CD4-positive, alpha-beta T cell treated with Interleukin-1 beta for 1 hour (primary cell): ENCODE measurements around the gene TMEM40.
"Not testable (repeated sequence)": the region's sequence is repeated elsewhere in the genome, so short reads cannot be mapped to it uniquely, and the experiment has no call there.

Experiments
- DNase-seq, 2 donors: peaks; one replicate each; pipeline ENCODE4 v3.0.0-alpha.2; 2020 to 2022

TMEM40 gene

DNA sequence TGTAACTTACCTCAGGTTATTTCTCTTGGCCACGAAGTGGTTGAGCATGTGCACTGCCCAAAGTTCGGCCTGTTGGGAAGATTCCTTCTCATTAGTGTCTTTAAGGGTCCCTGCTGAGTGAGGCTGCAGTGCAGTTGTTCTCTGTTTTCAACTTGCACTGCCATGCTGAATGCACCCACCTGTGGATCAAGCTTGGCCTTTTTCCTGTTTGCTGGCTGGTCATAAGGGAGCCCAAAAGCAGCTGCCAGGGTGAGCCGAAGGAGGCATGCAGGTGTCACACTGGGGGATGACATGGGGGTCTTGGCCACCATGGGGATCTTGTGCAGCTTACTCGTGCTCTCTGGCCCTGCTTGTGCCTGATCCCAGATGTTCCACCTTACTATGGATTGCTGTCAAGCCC lies 49.0 kb downstream of the TMEM40 start:
- DNase-seq = no peak

DNA sequence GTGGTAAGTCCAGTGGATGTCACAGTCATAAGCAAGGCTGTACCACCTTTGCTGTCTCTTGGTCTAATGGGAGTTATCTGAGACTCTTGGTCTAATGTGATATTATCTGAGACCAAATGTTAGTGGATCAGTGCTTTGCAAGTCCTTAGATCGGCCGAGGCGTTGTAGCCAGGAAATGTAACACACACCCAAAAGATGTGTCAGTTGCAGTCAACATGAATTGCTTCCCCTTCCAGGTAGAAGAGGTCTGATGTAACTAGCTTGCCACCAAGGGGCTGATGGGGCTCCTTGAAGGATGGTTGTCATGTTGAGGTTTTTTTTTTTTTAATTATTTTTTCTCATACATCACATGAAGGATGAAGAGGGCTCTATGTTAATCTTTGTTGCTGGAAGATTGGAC lies 49.7 kb downstream of the TMEM40 start:
- DNase-seq = no peak

DNA sequence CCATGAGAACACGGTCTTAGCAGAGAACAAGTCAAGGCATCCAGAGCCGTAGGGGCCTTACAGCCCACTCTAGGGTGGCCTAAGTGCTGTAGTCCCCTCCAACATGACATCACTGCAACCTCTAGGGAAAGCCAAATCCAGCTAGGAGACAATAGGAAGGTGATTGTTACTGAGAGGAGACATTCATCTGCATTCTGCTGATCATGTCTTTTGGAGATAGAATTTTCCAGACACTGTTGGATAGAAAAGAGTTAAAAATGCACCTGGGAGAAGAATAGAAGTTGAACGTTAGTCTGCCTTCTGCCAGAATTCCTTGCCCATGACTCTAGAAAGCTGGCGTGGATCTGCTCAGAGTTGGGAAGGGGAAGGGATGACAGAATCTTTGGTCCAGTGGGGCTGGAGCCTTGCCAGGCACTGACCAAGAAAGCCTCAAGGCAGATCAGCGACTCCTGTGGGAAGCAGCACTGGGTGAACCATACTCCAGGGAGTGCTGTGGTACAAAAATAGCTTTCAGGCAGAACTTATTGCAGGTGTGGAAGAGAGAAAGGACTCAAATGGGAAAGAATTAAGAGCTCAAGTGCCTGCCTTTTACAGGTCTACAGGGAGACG lies 50.4 kb downstream of the TMEM40 start:
- no peak for DNase-seq

DNA sequence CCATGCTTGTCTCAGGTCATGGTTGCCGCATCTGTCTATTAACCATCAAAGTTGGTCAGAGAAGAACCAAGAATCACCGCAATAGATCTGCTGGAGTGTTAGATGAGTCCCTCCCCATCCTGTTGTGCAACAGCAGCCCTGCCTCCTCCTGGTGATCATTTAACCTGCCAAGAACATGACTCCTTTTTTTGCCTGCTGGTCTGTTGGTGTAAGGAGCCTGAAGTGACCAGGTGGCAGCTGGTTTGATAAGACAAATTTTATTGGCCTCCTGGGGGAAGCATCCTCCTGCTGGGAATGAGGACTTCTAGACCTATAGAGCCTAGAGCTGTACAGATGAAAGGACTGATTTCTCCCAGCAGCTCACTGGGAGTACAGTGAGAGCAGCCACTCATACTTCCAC lies 51.6 kb downstream of the TMEM40 start:
- DNase-seq = no peak

DNA sequence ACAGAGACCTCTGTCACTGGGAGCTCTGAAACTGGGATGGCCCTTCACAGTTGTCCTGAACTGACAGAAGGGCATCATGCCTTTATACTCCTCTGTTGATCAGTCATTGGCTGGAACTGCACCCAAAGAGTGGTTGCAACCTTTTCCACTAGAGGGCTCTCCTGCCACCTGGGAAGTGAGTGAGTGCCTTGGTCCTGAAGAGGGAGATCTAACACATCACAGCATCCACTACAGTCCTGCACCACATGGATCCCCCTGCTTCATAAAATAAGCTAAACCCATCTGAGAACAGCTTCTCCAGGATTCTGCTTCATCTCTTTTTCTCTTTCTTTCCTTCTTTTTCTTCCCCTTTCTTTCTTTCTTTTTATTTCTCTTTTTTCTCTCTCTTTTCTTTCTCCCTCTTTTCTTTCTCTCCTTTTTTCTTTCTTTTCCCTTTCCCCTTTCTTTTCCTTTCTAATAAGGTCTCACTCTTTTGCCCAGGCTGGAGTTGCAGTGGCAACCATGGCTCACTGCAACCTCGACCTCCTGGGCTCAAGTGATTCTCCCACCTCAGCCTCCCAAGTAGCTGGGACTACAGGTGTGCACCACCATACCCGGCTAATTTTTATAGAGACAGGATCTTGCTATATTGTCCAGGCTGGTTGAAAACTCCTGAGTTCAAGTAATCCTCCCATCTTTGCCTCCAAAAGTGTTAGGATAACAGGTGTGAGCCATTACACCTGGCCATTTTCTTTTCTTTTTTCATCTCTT lies 52.4 kb downstream of the TMEM40 start:
- peak; percentile 69 to 71 for DNase-seq

DNA sequence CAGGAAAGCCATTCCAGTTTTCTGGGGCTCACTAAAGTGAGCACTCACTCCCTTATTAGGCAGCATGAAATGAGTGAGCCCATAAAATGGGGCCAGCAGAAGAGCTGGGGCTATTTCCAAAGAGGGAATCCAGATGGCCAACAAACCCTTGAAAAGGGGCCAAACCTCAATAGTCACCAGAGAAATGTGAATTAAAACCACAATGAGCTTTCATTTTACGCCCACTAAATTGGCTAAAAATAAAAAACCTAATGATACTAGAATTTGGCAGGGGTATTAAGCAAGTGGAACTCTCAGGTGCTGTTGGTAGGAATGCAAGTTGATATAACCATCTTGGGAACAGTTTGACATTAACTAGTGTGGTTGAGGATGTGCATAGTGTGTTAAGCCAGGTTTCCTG lies 53.1 kb downstream of the TMEM40 start:
- DNase-seq = no peak

DNA sequence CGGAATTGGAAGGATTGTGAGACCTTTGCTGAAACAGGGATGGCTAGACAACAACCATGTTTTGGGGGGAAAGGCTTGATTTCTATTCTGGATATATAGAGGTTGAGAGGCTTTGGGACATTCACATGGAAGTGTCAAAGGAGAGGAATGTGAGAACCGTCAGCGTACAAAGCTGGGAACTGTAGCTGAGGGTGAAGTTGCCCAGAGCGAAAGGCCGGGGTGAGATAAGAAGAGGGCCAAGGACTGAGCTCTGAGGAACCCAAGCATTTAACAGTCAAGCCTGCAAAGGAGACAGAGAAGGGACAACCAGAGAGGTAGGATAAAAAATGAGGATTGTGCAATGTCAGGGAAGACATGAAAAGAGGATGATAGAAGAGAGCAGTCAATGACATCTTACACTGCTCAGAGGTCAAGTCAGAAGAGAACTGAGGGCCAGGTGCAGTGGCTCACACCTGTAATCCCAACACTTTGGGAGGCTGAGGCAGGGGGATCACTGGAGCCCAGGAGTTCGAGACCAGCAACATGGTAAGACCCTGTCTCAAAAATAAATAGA lies 53.6 kb downstream of the TMEM40 start:
- DNase-seq = no peak

DNA sequence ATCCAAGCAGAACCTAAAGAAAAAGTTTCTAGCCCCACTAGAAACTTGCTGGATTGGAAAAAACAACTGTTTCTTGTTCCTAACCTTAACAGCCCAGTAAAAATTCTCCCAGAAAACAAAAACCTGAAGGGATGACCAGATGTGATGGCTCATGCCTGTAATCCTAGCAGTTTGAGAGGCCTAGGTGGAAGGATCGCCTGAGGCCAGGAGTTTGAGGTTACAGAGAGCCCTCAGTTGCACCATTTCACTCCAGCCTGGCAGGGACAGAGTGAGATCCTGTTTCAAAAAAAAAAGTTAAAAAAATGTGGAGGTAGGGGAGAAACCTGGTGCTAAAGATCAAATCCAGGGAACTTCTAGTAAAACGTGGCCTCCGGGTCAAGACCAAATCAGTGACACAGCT lies 56.6 kb downstream of the TMEM40 start:
- no peak for DNase-seq

DNA sequence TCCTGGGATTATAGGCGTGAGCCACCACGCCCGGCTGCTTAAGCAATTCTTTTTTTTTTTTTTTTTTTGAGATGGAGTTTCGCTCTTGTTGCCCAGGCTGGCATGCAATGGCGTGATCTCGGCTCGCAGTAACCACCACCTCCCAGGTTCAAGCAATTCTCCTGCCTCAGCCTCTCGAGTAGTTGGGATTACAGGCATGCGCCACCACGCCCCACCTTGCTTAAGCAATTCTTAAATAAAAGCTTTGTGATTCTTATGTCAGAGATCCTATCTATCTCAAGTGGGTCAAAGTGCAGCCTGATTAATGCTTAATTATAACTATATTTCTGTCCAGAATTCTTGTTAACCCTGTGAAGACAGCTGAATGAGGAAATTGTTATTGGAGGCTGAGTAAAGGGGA lies 57.5 kb downstream of the TMEM40 start:
- not testable (repeated sequence) for DNase-seq

DNA sequence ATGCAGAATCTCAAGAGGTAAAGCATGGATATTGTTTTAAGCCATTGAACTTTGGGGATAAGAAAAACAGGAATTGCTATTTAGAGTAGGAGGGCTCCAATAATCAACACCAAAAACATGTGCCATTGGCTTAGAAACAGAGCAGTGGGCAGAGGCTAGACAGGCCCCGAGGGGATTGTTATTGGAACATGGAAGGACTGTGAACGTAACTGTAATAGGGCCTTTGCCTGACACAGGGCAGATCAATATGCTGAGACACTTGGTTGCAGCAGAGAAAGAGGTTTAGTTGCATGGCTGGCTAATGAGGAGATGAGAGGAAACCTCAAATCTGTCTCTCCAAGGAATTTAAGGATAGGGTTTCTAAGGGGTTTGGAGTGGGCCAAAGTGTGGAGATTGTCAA lies 58.3 kb downstream of the TMEM40 start:
- no peak for DNase-seq

DNA sequence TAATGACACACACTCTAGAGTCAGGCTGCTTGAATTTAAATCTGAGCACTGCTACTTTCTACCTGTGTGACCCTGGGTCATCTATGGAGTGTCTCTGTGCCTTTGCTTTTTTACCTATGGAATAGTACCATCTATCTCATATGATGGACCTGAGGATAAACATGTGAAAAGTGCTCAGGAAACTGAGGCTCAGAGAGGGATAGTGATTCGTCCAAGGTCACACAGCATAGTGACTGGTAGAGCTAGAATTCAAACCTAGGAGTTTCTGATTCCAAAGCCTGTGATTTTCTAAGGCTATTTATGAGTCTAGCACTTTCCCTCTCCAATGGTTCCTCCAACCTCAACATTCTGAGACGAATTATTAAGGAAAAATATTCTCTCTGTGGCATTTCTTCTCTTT lies 63.1 kb downstream of the TMEM40 start:
- DNase-seq = no peak

DNA sequence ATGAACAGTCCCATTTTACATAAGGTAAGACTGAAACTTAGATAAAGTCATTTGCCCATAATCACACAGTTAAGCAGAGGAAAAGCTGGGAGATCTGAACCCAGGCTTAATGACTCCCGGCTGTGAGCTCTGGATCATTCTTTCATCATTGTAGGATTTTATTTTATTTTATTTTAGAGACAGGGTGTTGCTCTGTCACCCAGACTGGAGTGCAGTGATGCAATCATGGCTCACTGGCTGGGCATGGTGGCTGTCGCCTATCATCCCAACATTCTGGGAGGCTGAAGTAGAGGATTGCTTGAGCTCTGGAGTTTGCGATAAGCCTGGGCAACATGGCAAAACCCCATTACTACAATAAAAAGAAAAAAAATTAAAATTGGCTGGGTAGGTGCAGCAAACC lies 63.9 kb downstream of the TMEM40 start:
- no peak for DNase-seq

DNA sequence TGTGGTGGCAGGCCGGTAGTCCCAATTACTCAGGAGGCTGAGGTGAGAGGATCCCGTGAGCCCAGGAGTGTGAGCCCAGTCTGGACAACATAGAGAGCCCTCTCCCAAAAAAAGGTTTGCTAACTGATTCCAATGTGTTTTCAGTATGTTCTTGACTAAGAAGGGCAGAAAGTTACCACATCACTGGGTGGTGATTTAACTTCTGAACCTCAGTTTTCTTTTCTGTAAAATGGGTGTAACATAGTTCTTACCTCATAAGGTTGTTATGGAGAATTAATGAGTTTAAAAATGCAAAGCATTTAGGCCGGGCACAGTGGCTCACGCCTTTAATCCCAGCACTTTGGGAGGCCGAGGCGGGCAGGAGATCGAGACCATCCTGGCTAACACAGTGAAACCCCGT lies 66.6 kb downstream of the TMEM40 start:
- no peak for DNase-seq

DNA sequence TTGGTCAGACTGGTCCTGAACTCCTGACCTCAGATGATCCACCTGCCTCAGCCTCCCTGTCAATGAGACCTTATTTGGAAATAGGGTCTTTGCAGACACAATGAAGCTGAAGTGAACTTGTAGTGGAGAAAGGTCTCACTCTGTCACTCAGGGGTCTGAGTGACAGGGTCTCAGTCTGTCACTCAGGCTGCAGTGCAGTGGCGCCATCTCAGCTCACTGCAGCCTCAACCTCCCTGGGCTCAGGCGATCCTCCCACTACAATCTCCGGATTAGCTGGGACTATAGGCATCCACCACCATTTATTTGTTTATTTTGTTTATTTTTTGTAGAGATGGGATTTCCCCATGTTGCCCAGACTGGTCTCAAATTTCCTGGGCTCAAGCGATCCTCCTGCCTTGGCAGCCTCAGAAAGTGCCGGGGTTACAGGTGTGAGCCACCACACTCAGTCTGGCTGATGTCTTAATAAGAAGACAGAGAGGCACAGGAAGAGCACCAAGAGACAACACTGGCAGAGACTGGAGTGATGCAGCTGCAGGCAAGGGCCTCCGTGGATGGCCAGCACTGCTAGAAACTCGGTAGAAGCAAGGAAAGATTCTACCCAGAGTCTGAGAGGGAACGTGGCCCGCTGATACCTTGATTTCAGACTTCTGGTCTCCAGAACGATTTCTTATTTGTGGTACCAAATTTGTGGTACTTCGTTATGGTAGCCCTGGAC lies 68.9 kb downstream of the TMEM40 start:
- no peak for DNase-seq

DNA sequence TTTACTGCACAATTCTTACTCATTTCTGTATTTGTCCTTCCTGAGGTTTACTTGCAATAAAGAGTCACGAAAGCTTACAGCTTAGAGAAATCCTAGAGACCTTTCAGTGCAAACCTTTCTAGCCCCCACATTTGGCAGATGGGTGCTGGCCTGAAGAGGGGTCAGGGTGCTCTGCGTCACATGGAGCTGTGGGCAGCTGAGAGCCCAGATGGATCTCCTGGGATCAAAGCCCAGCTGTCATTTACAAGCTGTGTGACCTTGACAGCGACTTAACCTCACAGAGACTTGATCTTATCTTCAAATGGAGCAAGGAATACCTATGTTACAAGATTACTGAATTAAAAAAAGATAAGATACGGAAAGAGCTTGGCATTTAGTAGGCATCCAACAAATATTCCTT lies 71.1 kb downstream of the TMEM40 start:
- no peak for DNase-seq

DNA sequence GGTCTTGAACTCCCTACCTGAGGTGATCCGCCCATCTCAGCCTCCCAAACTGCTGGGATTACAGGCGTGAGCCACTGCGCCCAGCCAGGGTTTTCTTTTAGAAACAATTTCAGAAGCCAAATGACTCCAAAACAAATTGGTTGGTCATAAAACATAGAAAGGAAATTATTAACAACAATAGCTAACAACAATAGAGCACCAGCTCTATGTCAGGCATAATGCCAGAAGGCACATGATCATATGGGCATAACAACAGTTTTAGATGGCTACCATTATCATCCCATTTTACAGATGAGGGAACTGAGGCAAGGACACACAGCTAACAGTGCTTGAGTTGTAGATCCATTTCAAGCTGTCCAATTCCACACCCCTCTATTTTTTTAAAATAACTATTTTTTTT lies 73.0 kb downstream of the TMEM40 start:
- no peak for DNase-seq
